GM10248 (cell line): ENCODE data around the gene LMO7.

Source experiments
- CTCF ChIA-PET: fragments of 300-600 bp; sonication (Branson Sonifier 250); formaldehyde crosslinking; extraction: SDS; loops from one replicate; lab custom pipeline; 2021; ENCODE audit warnings: antibody characterized with exemption; lab: Yijun Ruan, JAX
- POLR2A ChIA-PET: fragments of 350-650 bp; sonication (Branson Sonifier 250); formaldehyde crosslinking; extraction: SDS; loops from one replicate; lab custom pipeline; 2020; ENCODE audit warnings: antibody characterized with exemption; lab: Yijun Ruan, JAX
- DNase-seq: peaks from one replicate; pipeline ENCODE4 v3.0.0; 2012; ENCODE audit errors: extremely low spot score
- CTCF ChIP-seq: IDR thresholded peaks from 2 replicates; pipeline ENCODE4 v1.5.1; 2012; ENCODE audit warnings: mild to moderate bottlenecking, low read depth; ENCODE audit errors: extremely low read depth, missing control alignments, control extremely low read depth

LMO7 gene

GRCh38 chr13:75764926-75765310 is 128.8 kb downstream of the LMO7 start:
- no peak for TF ChIP-seq CTCF
- CTCF ChIA-PET = interaction anchor here (1.7 kb wide), 1 partner anchor 12 kb away, joined by 5 read pairs; no protein-coding TSS in a partner anchor
- no peak for DNase-seq
- POLR2A ChIA-PET = no interaction called here

GRCh38 chr13:75766636-75767035 is 130.5 kb downstream of the LMO7 start:
- DNase-seq = no peak
- POLR2A ChIA-PET = no interaction called here
- CTCF ChIA-PET = no interaction called here
- no peak for TF ChIP-seq CTCF

GRCh38 chr13:75769141-75769905 is 133.2 kb downstream of the LMO7 start:
- no peak for DNase-seq
- ChIA-PET POLR2A (no interaction called here), CTCF (interaction anchor here (1.8 to 5.5 kb wide), 2 partner anchors 9 to 13 kb away, joined by 6 to 24 read pairs; no protein-coding TSS in a partner anchor)
- TF ChIP-seq CTCF = no peak

GRCh38 chr13:75770164-75770563 is 134.0 kb downstream of the LMO7 start:
- ChIA-PET POLR2A (no interaction called here), CTCF (interaction anchor here (5.5 kb wide), 1 partner anchor 10 kb away, joined by 24 read pairs; no protein-coding TSS in a partner anchor)
- no peak for DNase-seq
- no peak for TF ChIP-seq CTCF

GRCh38 chr13:75770592-75771011 is 134.5 kb downstream of the LMO7 start:
- no peak for DNase-seq
- ChIA-PET CTCF (interaction anchor here (5.5 kb wide), 1 partner anchor 10 kb away, joined by 24 read pairs; no protein-coding TSS in a partner anchor), POLR2A (no interaction called here)
- no peak for TF ChIP-seq CTCF

GRCh38 chr13:75771226-75771625 is 135.1 kb downstream of the LMO7 start:
- no peak for DNase-seq
- TF ChIP-seq CTCF = no peak
- ChIA-PET POLR2A (no interaction called here), CTCF (interaction anchor here (5.5 kb wide), 1 partner anchor 11 kb away, joined by 24 read pairs; no protein-coding TSS in a partner anchor)
